Heart right ventricle (tissue), 16 donors: ENCODE results near the gene DYNLL2. TPM values are rescaled to one million over a fixed set of nuclear protein-coding genes. Genes with fewer than 3 reads are reported as not detected.

Experiments used
- ATAC-seq, 8 donors: fragments of 200-7000 bp; cut with Tn5 transposase; one replicate each; pipeline ENCODE4 v1.9.1; 2020; ENCODE audit warnings: mild to moderate bottlenecking in 8 of 8, moderate library complexity in 8 of 8, moderate number of reproducible peaks in 1 of 8
- DNase-seq, 2 donors: peaks; one replicate each; pipeline ENCODE4 v3.0.0-alpha.2; 2020
- H3K27ac ChIP-seq, 10 donors: fragments of 200-600 bp; sonication (generic) in 2 of 10; one replicate each; pipeline versions ENCODE4 v1.5.0 to v1.8.0; 2020 to 2022; ENCODE audit warnings: mild to moderate bottlenecking in 3 of 10
- H3K27me3 ChIP-seq, 7 donors: fragments of 200-600 bp; one replicate each; pipeline ENCODE4 v1.8.0; 2021 to 2022; ENCODE audit warnings: mild to moderate bottlenecking in 2 of 7
- H3K36me3 ChIP-seq, 9 donors: fragments of 200-600 bp; sonication (generic) in 1 of 9; one replicate each; pipeline versions ENCODE4 v1.5.0 to v1.8.0; 2020 to 2022; ENCODE audit warnings: mild to moderate bottlenecking in 2 of 9
- H3K4me1 ChIP-seq, 9 donors: fragments of 200-600 bp; sonication (generic) in 1 of 9; one replicate each; pipeline versions ENCODE4 v1.5.0 to v1.8.0; 2020 to 2022; ENCODE audit warnings: mild to moderate bottlenecking in 4 of 9
- H3K4me3 ChIP-seq, 10 donors: fragments of 200-600 bp; sonication (generic) in 2 of 10; one replicate each; pipeline versions ENCODE4 v1.5.0 to v1.8.0; 2020 to 2022; ENCODE audit warnings: mild to moderate bottlenecking in 7 of 10, moderate library complexity in 2 of 10
- H3K9me3 ChIP-seq, 11 donors: fragments of 200-600 bp in 10 of 11; sonication (generic) in 2 of 11; one replicate each; pipeline versions ENCODE4 v1.5.0 to v1.8.0; 2013 to 2022; ENCODE audit warnings: mild to moderate bottlenecking in 2 of 11, control low read depth in 1 of 11, moderate library complexity in 1 of 11
- WGBS, 2 donors: extraction: QIAGEN DNeasy Blood & Tissue Kit; methylation state at CpG; one replicate each; pipeline ENCODE4 v1.1.7; 2013; ENCODE audit warnings: inconsistent platforms in 1 of 2; 5-methylcytosine and 5-hydroxymethylcytosine counted together
- intact Hi-C, 10 donors: fragments of 100-400 bp; cut with DNase I; formaldehyde crosslinking; loops; one replicate each; pipeline versions ENCODE4 v1.11.1 to v1.14.2; 2022
- polyA plus RNA-seq, 2 donors: library from polyadenylated mRNA; stranded (reverse); fragments of 200-250 nt; gene quantifications; one replicate each; pipeline ENCODE4 v1.2.3, GENCODE V29; 2013
- total RNA-seq, 10 donors: library from RNA; stranded (reverse); fragmentation: NEBNext Ultra II Directional in 3 of 10; extraction: Animal tissue kit (Norgen Biotek cat#: 25700) in 3 of 10; gene quantifications; one replicate each; pipeline versions ENCODE4 v1.2.1 to v1.2.4, GENCODE V29; 2021 to 2023
- TF ChIP-seq, protein P1 (sequence below), 9 donors: fragments of 200-600 bp; sonication (generic) in 2 of 9; IDR thresholded peaks; one replicate each; pipeline versions ENCODE4 v1.5.0 to v1.8.0; 2021 to 2022; ENCODE audit warnings: antibody characterized with exemption in 9 of 9, mild to moderate bottlenecking in 5 of 9, moderate library complexity in 1 of 9
- donor health status: Arrhythmogenic right ventricular cardiomyopathy.
- donor health status: ischemic (EF 13 %, LVEDD 7.1; RV severe dilation, severe dysfunction).
- donor health status: healthy with polysubstance abuse.
- donor health status: DM: no; HTN: yes; CAD: no.
- donor health status: DM: no; HTN: no; CAD: no.
- donor health status: ischemic (EF 25% LVEDD 6.9; RV normal size, moderate dysfunction).
- donor health status: ischemic (EF 25% LVEDD 5.7; RV mildly dilated, moderate dysfunction).
- donor health status: healthy.
- donor health status: DM: yes; HTN: yes; CAD: no.
- donor health status: Ischemic cardiomyopathy.
- donor health status: ischemic (EF 35%, LVEDD 5.7; RV mildly dilated, moderate dysfunction).
- donor health status: nonischemic (EF 11% LVEDD 7.7; RV severe dilation, severe dysfunction).
- donor health status: DM: yes; HTN: yes; CAD: no.
- donor health status: PGD.
- donor health status: ischemic (EF 29% LVEDD 5.4; RV normal size, mild dysfunction).
- donor health status: nonischemic (EF 23%, LVEDD 6.1; RV moderate dilation, normal function).

The DYNLL2 gene
- total and polyA plus RNA-seq, 12 donors = 45.3 to 105 (median 79.6) TPM

DNA sequence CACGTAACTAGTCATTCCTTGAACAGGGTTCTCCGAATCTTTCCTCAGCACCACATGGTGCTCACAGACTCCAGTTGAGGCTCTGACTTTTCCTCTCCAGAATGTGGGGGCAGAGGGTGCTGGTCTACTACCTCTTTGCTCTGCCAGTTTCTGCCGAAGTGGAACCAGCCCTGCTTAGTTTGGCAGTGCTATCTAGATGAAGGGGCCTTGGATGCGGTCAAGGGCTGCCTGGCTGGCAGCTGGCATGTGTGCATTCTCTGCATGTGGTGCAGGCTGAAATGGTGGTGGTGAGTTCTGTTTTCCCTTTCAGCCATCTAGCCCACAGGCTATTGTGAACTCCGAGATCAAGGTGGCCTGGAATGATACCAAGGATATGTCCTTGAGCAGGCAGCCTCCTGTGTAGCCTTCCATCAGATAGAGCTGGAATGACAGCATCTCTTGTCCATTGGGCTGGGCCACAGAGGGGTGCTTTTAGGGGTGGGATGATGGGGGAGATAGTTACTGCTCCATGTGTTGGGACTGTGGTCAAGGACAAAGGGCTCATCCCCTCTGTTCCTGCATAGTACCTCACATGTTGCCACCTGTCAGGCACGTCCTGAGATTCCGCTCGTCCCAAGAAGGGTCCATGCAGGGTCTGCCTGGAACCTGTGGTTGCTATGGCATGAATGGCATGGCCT is 2.0 kb downstream of the DYNLL2 start:
- H3K9me3 ChIP-seq = no peaks in the 10 kb centered on the region
- DNase-seq (no peak), ATAC-seq (no peak)
- intact Hi-C loops = loop anchor here in 8 of 10 donors (2.0 to 10.0 kb wide), 5 partner anchors 70 to 230 kb away; partner anchors contain the start of genes MRPS23 (in 4 of the 8) and SRSF1 (in 3 of the 8)
- TF ChIP-seq, protein P1, sequence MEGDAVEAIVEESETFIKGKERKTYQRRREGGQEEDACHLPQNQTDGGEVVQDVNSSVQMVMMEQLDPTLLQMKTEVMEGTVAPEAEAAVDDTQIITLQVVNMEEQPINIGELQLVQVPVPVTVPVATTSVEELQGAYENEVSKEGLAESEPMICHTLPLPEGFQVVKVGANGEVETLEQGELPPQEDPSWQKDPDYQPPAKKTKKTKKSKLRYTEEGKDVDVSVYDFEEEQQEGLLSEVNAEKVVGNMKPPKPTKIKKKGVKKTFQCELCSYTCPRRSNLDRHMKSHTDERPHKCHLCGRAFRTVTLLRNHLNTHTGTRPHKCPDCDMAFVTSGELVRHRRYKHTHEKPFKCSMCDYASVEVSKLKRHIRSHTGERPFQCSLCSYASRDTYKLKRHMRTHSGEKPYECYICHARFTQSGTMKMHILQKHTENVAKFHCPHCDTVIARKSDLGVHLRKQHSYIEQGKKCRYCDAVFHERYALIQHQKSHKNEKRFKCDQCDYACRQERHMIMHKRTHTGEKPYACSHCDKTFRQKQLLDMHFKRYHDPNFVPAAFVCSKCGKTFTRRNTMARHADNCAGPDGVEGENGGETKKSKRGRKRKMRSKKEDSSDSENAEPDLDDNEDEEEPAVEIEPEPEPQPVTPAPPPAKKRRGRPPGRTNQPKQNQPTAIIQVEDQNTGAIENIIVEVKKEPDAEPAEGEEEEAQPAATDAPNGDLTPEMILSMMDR (IDR thresholded peaks at IDR 0.05) = no peak
- peak overlapping the region in 9 of 10 donors; percentile 23 to 99 (median 98) for H3K27ac ChIP-seq
- WGBS, 2 donors = 46 to 52% methylated on average over 8 of the region's 8 CpGs
- peak overlapping the region in 9 of 10 donors; percentile 87 to 100 (median 97) for H3K4me3 ChIP-seq
- no peaks in the 10 kb centered on the region for H3K27me3 ChIP-seq
- H3K4me1 ChIP-seq = peaks cover 3 to 68% (median 54%) of the 10 kb centered on the region in 9 donors
- H3K36me3 ChIP-seq = peaks cover 0 to 52% (median 34%) of the 10 kb centered on the region in 9 donors

DNA sequence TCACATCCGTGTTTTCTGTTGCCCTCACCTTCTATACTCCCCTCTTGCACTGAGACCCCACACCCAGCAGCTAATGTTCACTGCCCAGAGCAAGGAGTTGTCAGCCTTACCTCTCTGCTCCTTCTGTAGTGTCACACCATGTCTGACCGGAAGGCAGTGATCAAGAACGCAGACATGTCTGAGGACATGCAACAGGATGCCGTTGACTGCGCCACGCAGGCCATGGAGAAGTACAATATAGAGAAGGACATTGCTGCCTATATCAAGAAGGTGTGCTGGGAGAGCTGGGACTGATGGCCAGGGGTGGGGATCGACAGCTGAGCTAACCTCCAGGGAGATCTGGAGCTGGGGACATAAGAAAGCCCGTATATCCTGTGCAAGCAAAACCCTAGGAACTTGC is 3.7 kb downstream of the DYNLL2 start:
- Histone ChIP-seq H3K9me3 (no peaks in the 10 kb centered on the region), H3K27me3 (no peaks in the 10 kb centered on the region), H3K4me3 (no peak overlapping the region), H3K36me3 (peaks cover 0 to 70% (median 47%) of the 10 kb centered on the region in 9 donors), H3K27ac (peak overlapping the region in 2 of 10 donors; percentile 6 to 98), H3K4me1 (peaks cover 3 to 78% (median 56%) of the 10 kb centered on the region in 9 donors)
- intact Hi-C loops = loop anchor here in 7 of 10 donors (5.0 to 10.0 kb wide), 4 partner anchors 72 to 232 kb away; partner anchors contain the start of genes MRPS23 (in 4 of the 7) and SRSF1 (in 1 of the 7)
- ATAC-seq (no peak), DNase-seq (no peak)
- TF ChIP-seq, protein P1 (IDR thresholded peaks at IDR 0.05) = no peak
- 61 to 62% methylated on average over 8 of the region's 8 CpGs for WGBS, 2 donors

DNA sequence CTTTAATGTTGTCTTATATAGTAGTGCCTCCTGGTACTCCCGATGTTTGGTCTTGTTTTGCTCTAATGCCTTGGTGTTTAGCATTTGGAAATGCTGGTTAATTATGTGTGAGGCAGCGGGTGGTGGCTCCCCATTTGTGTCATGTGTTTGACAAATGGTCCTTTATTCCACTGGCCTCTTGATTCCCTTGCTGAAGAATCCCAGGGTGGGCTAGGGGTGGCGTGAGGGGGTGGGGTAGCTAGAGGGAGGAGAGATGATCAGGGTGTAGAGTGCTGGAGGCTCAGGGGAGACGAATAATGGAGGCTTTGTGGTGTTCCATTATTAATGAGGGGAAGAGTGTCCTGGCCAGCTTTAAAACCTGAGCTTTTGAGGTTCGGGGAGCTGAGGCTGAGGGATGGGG is 5.4 kb downstream of the DYNLL2 start:
- H3K27me3 ChIP-seq = no peaks in the 10 kb centered on the region
- H3K4me3 ChIP-seq = no peak overlapping the region
- peaks cover 0 to 86% (median 59%) of the 10 kb centered on the region in 9 donors for H3K36me3 ChIP-seq
- TF ChIP-seq, protein P1 (IDR thresholded peaks at IDR 0.05) = no peak
- WGBS, 2 donors = 64 to 66% methylated on average over 5 of the region's 5 CpGs
- no peaks in the 10 kb centered on the region for H3K9me3 ChIP-seq
- intact Hi-C loops = loop anchor here in 7 of 10 donors (5.0 to 10.0 kb wide), 4 partner anchors 74 to 234 kb away; partner anchors contain the start of genes MRPS23 (in 4 of the 7) and SRSF1 (in 1 of the 7)
- H3K27ac ChIP-seq = peak overlapping the region in 1 of 10 donors; percentile 29
- no peak for ATAC-seq
- no peak for DNase-seq
- peaks cover 3 to 74% (median 52%) of the 10 kb centered on the region in 9 donors for H3K4me1 ChIP-seq

DNA sequence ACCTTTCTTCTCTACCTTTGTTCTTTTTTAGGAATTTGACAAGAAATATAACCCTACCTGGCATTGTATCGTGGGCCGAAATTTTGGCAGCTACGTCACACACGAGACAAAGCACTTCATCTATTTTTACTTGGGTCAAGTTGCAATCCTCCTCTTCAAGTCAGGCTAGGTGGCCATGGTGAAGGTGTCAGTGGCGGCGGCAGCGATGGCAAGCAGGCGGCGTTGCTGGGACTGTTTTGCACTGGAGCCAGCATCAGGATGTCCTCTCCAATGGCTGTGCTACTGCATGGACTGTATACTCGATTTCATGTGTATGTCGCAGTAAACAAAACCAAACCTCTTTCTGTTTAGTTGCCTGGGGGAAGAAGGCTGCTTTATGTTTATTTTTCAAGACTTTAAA is 5.9 kb downstream of the DYNLL2 start:
- DNase-seq (peak in 1 of 2 donors; percentile 17), ATAC-seq (peak in 2 of 8 donors; percentile 28 to 51)
- Histone ChIP-seq H3K27ac (no peak overlapping the region), H3K9me3 (no peaks in the 10 kb centered on the region), H3K36me3 (peaks cover 0 to 91% (median 59%) of the 10 kb centered on the region in 9 donors), H3K4me3 (no peak overlapping the region), H3K27me3 (no peaks in the 10 kb centered on the region), H3K4me1 (peaks cover 3 to 73% (median 52%) of the 10 kb centered on the region in 9 donors)
- TF ChIP-seq, protein P1 (IDR thresholded peaks at IDR 0.05) = peak in 2 of 9 donors; percentile 23 to 35
- WGBS, 2 donors = 55 to 69% methylated on average over 11 of the region's 11 CpGs
- intact Hi-C loops = loop anchor here in 7 of 10 donors (5.0 to 10.0 kb wide), 4 partner anchors 74 to 234 kb away; partner anchors contain the start of genes MRPS23 (in 4 of the 7) and SRSF1 (in 1 of the 7)
